GM18517 (cell line): ENCODE data around the gene C19orf12.
"Not testable (repeated sequence)": the region's sequence is repeated elsewhere in the genome, so short reads cannot be mapped to it uniquely, and the experiment has no call there.

Experiments
- ATAC-seq: cut with Tn5 transposase; IDR thresholded peaks from one replicate; pipeline ENCODE4 v1.9.1; 2021; ENCODE audit warnings: mild to moderate bottlenecking, moderate library complexity; ENCODE audit not compliant: unreplicated experiment

C19orf12 gene

DNA sequence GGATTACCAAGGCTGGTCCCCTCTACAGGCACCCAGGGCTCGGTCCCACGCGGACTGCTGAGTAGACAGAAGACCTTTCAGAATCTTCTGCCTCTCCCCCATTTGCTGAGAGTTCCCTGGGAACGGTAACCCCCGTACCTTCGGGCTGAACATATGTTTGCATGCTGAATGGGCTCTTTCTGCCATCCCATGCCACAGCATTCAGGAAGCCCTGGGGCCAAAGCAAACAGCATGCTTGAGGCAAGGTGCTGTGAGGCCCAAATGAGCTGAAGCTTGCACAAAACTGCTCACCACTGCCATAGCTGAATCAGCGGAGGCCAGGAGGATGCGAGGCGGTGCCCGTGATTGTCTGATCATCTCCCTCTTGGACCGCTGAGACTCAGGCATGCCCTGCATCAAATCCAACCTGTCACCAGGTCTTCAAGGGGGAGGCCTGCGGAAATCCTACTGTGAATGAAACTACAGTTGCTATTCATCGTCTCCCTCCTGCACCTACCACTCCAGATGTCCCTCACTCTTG, 16.3 kb upstream of the C19orf12 start:
- ATAC-seq: no peak

DNA sequence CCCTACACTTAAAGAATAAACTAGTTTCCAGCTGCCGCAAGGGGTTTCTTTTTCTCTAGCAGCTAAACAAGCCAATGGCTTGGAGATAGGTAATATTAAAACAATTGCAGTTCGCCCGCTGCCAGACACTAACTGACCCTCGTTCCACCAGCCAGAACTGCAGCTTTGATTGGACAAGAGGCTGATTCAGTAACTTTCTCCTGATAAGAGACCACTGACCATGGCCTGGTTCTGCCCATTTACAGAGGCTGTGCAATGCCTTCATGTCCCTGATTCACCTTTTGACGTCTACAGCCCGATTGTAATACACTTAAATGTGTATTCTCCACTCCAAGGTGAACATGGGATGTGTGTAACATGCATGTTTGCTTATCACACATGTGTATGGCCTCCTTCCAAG, 12.8 kb upstream of the C19orf12 start:
- ATAC-seq: no peak

DNA sequence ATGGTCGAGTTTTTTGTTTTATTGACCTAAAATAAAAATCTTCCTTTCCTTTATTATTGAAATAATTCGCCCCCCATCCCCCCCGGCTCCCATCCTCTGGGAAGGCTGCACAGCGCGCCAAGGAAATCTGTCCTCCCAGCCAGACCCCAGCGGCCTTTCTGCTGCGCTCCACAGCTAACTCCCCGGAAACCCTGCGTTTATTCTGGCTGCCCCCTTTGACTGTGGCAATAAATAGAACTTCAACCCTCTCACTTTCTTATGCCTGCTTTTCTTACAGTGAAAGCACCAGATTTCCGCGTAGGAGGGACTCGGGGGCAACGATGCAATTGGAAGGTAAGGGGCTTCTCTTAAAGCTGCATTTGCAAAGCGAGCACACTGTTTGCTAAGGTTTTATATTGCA, 9.7 kb upstream of the C19orf12 start:
- ATAC-seq: no peak

DNA sequence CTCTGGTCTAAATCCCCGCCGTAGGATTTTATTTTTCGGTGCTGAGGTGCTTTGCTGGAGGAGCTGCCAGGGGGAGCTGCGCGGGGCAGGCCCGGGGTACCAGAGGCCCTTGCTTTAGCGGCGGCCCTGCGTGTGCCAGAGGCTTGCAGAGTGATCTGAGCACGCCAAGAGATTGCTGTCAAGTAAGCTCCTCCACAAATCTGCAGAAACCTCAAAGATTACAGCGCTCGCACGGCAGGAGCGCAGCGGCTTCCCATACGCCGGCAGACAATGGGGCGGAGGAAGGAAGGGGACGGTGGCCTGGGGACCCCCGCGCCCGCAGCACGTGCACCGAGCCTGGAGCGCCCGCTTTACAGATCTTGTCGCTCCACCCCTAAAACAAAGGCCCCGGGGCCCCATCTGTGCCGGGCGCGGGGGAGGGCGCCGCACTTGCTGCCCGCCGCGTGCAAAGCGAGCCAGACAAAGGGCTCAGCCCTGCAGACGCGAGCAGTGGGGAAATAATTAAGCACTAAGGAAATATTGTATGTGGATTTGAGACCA, 9.1 kb upstream of the C19orf12 start:
- ATAC-seq: no peak

DNA sequence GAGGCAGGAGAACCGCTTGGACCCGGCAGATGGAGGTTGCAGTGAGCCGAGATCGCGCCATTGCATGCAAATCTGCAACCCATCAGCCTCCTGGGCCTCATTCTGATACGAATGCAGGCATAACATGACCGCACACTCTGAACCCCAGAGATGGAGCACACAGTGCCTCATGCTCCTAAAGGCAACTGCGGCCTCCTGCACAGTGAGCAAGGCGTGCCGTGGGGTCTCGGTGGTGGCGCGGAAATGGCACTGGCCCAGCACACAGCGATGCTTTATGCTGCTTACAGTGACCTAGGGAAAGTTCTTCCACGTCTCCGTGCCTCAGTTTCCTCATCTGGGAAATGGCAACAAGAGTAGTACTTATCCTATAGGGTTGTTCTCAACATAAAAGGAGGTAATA, 2.0 kb upstream of the C19orf12 start:
- ATAC-seq: no peak

DNA sequence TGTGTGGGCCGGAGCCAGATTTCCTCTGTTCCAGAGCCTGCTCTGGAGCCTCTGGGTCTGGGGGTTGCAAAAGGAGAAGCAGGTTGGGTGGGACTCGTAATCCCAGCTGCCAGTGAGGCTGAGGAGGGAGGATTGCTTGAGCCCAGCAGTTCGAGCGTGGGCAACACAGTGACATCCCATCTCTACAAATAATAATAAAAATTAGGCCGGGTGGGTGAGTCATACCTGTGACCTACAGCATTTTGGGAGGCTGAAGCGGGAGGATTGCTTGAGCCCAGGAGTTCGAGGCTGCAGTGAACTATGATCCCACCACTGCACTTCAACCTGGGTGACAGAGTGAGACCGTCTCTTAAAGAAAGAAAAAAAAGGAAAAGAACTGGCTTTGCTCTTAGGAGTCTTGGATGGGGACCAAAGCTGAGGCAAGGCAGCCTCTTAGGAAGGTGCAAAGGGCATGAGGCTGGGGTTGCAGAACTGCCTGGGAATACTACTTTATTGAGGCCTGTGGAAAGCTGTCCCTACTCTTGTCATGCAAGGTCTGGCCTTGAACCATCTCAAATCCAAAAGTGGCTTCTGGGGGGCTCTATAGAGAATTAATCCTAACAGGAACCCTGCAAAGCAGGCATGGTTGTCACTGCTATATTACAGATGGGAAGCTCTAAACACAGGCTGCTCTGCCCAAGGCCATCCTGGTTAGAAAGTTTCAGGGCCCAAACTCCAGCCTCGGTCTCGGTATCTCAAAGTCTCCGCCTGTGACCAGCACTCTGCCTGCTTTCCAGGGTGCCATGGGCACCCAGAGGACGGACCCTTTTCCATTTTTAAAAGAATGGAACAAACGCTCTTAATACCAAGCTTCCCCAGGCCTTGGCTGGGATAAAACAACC, 880 bp upstream of the C19orf12 start:
- peak; percentile 19 for ATAC-seq

DNA sequence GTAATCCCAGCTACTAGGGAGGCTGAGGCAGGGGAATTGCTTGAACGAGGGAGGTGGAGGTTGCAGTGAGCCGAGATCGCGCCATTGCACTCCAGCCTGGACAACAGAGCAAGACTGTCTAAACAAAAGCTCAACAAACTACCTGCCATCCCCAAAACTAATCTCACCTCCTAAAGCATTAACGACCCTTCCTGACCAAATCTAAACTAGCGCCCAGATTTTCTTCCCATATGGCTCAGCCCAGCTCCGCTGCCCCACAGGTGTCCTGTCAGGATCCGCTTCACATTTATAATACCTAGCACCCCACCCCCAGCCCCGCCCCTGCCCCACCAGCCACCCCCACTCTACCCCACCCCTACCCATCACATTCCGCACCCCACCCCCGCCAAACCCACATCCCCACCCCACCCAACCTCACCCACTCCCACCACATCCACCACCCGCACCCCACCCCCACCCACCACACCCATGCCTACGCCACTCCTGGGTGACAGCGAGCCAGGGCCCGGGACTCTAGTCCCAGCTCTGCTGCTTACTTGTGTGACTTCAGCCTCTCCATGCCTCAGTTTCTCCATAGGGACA, 599 bp downstream of the C19orf12 start:
- peak; percentile 17 for ATAC-seq

DNA sequence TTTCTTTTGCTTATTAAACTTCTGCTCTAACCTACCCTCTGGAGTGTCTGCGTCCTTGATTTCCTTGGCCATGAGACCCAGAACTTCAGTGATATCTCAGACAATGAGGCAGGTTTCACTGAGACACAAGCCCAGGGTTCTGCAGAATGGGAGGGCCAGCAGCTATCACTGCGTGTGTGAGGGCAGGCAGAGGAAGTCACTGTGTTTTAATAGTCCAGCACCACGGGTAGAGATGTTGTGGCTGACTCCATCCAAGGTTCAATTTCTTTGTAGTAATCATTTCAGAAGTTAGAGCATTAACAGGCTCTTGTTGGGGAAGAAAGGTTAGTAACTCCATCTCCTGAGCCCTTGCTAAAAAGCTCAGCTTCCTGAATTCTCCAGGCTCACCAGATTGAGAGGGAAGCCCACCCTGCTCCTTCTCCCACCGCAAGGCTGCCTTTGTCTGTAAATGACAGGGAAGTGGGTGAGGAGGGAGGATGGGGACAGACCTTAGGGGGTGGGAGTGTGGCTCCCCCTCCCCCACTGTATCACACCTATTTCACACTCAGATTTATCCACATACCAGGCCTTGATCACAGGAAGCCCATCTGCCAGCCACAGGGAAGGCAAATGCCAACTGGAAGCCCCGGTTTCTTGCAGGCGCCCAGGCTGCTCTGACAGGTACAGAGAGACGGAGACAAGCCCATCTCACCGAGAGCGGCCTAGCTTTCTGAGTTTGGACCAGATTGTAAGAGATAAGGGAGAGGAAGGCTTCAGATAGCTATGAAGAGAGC, 2.1 kb downstream of the C19orf12 start:
- no peak for ATAC-seq

DNA sequence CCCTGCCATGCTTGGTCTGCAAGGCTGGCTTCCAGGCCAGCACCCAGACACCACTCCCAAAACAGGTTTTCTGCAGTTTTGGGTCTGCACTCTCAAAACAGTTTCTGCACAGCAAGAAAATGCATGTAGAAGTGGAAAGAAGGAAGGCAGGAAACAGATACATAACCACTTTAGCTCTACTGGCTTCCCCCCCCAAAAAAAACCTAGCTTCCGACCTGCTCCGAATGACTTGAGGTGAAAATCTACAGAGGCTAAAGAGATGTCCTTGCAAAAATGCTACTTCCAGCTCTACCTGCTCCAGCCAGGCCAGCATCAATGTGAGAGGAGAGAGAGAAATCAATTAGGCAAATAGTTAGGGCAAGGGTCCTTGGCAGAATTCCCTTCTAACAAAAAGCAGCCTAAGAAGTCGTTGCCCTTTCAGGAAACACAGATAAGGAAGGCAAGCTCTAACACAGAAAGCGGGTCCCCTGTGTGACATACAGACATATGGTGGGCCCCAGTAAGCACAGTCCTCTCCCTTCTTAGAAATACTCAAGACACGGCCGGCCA, 3.4 kb downstream of the C19orf12 start:
- ATAC-seq: no peak

DNA sequence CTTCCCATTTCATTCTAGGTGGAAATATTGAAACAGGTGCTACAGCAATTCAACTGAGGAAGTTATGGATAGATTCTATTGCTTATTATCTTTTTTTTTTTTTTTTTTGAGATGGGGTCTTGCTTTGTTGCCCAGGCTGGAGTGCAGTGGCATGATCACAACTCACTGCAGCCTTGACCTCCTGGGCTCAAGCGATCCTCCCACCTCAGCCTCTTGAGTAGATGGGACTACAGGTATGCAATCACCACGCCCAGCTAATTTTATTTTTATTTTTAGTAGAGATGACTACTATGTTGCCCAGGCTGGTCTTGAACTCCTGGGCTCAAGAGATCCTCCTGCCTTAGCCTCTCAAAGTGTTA, 5.6 kb downstream of the C19orf12 start:
- ATAC-seq: not testable (repeated sequence)

DNA sequence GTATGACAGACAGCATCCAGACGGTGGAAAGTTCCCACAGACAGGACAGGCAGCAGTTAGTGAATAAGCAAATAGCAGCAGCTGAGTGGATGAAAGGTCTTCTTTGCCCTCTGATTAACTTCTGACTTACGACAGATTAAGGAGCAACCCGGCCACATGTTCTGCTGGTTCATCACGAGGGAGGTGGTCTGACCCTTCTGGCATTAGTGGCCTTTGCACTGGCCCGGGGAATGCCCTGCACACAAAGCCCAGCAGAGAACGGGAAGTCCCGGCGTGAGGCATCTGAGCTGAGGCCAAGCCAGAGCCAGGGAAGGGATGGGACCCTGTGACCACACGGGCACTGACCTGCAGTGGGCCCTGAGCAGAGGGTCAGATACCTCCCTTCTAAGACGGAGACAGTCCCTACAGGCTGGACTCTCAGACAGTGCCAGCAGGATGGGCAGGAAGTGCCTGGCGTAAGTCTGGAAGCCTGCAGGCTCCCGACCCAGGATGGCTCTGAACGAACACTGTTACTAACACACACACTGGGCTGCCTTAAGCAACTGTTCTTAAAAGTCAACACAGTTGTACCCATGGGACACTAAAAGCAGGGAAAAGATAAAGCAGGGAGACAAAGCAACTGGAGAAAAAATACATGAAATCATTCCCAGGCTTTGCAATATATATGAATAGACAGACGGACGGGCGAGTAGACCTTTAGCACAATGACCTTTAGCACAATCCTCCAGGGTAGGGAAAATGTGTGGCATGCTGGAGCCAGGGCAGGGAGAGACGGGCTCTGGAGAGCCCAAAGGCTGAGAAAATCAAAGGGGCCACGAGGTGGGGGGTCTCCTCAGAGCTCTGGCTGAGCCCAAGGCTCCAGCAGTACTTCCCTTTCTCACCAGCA, 6.3 kb downstream of the C19orf12 start:
- no peak for ATAC-seq

DNA sequence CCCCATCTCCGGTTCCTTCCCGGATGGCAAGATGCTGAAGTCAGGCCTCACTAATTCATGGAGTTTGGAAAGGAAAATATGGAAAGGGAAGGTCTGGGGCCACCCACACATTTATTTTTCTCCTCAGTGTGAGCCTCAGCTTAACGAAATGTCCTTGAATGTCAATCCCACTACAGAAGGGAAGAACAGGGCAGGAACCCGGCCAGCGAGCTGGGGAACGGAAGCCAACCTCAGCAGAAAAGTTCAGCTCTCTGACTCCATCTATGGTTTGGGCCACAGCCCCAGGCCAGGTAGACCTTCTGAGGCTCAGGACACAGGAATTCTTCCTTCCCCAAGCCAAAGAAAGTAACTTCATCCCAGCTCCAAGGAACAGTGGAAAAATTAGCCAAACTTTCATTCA, 8.4 kb downstream of the C19orf12 start:
- no peak for ATAC-seq

DNA sequence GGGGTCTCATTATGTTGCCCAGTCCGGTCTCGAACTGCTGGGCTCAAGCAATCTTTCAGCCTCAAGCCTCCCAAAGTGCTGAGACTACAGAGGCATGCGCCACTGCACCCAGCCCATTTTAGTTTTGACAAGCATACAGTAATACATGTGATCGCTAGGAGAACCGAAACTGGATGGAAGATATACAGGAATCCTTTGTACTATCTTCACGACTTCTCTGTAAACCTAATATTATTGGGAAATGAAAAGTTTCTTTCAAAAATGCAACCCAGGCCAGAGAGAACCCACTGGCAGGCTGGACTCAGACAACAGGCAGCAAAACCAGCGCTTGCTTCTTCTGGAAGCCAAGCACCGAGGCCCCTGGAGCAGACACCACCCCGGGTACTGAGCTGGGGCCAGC, 9.4 kb downstream of the C19orf12 start:
- ATAC-seq: no peak

DNA sequence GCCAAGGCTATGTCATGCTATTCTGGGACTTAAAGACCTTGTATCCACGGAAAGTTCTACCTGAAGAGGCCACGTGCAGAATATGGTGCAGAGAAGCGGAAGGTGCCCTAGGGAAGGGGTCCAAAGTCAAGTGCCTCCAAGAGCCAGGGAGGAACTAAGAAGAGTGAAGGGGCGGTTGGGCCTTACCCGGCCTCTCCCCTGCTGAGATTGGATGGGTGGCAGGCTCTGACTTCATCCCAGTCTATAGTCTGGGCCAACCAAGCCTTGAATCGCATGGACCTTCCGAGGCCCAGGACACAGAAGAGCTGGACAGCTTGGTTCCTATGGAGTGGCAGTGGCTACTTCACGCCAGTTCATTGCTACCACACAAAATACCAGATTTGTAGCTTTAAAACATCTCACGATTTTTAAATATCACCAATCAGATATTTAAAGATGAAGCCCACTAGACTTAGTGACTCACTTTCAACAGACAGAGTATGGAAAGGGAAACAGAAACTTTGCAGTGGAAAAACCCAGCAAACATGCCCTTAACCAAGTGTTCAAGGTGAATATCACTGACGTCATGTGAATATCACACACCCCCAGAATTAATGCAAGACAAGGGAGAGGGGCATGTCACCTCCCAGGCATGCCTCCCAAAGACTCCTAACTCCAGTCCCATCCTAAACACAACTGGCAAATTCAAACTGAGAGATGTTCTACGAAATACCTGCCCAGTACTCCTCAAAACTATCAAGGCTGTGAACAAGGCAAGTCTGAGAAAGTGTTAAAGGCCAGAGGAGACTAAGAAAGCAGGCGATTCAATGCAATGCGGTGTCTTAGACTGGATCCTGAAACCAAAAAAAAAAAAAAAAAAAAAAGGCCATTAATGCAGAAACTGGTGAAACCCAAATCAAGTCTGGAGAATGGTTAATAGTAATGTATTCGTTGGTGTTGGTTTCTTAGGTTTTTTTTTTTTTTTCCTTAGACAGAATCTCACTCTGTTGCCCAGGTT, 10.2 kb downstream of the C19orf12 start:
- no peak for ATAC-seq

DNA sequence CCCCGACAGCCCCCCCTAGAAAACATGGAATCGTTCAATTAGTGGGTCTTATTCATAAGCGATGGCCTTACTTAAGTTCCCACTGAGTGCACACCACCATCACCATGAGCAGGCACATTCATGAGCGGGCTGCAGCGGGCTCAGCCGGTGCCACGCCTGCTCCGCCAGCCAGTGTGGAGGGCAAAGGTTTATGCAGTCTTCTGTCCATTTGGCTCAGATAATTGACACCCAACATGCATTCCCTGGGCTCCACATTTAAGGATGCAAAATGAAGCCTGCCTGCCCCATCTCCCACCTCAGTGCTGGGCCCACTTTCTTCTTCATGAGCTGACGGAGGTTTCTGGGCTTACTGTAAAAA, 12.1 kb downstream of the C19orf12 start:
- ATAC-seq: no peak

DNA sequence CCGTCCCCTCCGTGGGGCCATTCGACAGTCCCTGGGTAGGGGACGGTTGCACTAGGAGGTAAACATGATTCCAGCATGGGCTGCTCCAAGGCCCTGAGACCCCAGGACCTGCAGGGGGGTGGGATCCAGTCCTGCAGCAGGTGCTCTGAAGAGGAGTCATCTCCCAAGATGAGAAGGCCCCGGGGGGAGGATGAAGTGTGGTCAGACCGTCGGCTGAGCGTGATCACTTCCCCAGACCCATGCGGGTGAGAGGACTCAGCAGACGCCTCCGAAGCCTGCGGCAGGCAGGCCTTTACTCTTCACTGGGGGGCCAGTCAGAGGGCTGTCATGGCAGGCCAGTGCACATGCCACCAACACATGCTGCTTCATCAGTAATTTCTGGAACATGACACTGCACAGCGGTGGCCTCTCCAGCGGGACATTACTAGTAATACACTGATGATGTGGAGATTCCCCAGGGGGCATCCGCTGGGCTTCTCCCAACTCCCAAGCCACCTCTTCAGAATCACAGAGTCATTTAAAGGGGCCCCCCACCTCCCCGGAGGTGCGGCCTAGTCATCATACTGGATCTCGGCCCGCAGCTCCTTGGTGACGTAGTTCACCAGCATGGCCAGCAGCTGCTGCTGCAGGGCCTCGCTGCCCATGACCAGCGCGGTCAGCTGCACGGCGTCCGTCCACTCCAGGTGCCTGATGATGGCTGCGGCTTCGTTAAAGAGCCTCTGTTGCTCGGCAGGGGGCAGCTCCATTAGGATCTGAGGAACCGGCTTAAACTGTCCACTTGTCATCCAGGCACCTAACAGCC, 12.7 kb downstream of the C19orf12 start:
- no peak for ATAC-seq

DNA sequence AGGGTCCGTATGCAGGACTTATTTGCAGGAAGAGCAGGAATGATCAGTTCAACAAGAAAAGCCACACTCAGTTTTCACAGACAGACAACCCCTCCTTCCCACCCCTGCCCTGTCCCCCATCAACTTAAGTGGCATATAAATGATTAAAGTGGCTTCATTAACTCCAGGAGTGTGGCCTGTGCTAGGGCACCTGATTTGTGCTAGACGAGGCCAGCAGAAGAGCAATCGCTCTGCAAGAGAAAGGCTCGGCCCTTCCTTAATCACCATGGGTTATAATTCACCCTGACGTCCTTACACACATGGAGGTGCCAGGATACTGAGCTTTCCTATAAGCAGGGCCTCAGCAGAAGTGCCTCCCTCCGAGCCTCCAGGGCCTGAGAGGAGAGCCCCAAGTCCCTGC, 14.6 kb downstream of the C19orf12 start:
- ATAC-seq: no peak

DNA sequence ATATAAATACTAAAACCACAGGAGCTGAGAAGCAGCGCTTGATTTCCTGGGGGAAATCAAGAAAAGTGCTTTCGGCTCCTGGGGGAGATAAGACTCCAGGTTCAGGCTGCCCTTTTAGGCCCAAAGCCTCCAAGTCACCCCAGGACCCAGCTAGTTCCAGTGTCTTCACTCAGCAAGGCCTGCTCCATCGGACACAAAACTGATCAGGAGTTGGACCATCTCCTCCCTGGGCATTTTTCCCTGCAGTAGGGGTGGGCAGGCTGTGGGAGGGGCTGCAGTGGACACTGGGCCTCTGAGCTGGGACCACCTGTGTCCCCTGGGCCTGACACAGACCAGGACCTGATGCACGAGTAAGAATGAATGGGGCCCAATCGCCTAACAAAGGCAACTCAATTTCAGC, 15.2 kb downstream of the C19orf12 start:
- ATAC-seq: no peak
